Globus pallidus (tissue), 1 donor: ENCODE results near the gene WBP4.
"Not testable (repeated sequence)": the region's sequence is repeated elsewhere in the genome, so short reads cannot be mapped to it uniquely, and the experiment has no call there.

Experiments
- DNase-seq: peaks from one replicate; pipeline ENCODE4 v3.0.0-alpha.2; 2015; ENCODE audit warnings: low spot score

WBP4 gene

GRCh38 chr13:41085961-41086585 lies 24.8 kb downstream of the WBP4 start:
- no peak for DNase-seq

- not testable (repeated sequence) for DNase-seq
Observed at GRCh38 chr13:41095681-41096080, 34.4 kb downstream of the WBP4 start.

GRCh38 chr13:41098761-41099160 lies 37.5 kb downstream of the WBP4 start:
- no peak for DNase-seq

DNA sequence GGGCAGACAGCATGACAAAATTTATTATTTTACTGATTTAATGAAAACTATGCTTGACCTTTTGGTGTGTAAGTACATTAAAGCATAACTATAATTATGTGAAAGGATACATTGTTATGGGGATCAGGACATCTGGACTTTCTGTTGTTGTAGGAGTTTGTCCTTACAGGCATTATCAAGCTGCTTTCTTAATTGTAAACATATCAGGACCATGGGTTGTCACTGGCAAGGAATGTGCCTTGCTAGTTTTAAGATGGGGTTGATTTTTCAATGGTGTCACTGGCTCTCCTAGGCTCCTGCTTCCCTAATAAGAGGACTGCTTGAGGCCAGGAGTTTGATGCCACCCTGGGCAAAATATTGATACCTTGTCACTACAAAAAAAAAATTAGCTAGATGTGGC lies 38.7 kb downstream of the WBP4 start:
- no peak for DNase-seq

- DNase-seq, result no peak
Observed at GRCh38 chr13:41107104-41107571, 45.8 kb downstream of the WBP4 start.

- no peak for DNase-seq
Observed at GRCh38 chr13:41107584-41108014, 46.3 kb downstream of the WBP4 start.

GRCh38 chr13:41111454-41111853 lies 50.1 kb downstream of the WBP4 start:
- DNase-seq, result no peak

DNA sequence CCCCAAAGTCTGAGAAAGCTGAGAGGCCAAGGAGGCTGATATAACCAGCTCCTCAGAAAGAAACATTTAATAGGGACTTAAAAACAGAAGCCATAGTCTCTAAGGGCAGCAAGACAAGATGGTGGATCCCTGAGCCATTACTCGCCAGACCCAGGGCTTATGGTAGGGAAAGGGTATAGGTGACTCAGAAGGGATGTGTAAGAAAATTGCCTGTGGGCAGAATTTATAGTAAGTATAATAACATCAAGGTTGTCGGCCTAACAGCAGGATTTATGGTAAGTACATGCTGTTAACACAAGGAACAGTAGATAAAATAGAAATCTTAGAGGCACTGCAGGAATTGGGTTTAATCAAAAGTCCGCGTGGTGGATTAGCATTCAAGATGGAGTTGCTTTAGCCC lies 56.6 kb downstream of the WBP4 start:
- DNase-seq, result no peak

DNA sequence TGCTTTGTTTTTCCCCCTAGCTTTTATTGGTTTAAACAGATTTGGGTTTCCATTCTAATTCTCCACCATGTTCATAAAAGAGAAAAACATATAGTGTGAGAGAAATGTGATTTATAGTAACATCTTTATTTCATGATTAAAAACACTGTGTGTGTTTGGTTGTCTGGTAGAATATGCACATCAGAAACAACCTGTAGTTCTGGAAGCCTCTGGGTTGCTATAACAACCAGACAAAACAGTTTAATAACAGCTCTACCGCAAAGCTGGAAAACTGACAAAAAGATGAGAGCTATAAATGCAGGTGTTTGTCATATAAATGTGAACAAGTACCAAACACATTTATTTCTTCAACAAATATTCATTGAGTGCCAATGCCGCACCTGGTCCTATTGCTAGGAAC lies 61.5 kb downstream of the WBP4 start:
- no peak for DNase-seq

DNA sequence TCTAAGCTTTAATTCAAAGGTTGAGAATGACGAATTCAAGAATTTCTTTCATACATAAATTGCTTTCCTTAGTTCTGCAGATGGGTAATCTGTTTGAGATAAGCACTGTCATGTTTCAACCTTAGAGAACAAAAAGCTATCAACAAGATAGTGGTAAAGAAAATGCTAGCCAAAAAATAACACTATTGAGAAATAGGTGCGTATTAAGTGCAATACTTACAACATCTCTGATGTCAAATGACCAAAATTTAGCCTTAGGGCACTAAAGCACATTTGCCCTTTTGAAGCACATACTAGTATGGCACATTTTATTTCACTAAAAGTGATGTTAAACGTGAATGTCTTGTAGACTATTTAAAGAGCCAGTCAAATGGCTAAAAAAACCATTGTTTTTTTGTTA lies 66.4 kb downstream of the WBP4 start:
- DNase-seq, result no peak

GRCh38 chr13:41130356-41130755 lies 69.0 kb downstream of the WBP4 start:
- DNase-seq, result no peak

GRCh38 chr13:41131189-41131588 lies 69.9 kb downstream of the WBP4 start:
- not testable (repeated sequence) for DNase-seq

DNA sequence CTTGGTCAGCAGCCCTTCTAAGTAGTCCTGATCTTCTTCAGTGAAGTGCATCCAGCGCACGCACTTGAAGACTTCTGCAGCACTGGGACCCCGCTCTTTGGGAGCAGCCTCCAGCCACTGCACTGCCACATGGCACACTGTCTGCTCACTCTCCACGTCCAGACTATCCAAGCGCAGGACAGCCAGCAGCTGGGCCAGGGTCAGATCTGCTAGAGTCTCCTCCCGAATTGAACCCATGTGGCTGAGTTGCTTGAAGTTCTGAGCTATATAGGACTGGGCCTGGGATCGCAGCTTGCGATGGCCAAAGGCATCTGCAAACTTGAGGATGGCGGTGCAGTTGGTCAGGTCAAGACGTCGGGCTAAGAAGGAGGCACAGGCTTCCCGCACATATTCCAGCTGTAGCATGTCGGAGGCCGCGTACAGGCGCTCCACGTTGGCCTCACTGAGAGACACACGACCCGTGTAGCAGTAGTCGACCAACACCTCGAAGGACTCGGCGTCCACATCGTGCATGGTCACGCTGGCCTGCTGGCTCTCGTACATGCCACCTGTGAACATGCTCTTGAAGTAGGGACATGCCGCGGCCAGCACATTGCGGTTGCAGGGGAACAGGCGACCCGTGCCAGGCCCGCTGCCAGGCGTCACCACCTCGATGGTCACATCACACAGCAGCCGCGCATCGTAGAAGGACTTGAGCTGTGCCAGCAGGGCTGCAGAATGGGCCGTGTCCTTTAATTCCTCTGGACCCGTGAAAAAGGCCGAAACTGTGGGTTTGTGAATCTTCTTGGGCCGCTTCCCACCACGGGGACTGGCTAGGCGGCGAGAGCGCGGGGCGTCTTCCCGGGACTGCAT lies 70.6 kb downstream of the WBP4 start:
- DNase-seq, result not testable (repeated sequence)

- peak; percentile 97 for DNase-seq
Observed at GRCh38 chr13:41132512-41133152, 71.3 kb downstream of the WBP4 start, which contains the start of gene KBTBD6. TSS of gene KBTBD6 (minus strand) at chr13:41132802. CDS start at chr13:41132511, 291 bp downstream.
